Activated naive CD4-positive, alpha-beta T cell treated with Interleukin-2 at 50 U/mL for 16 hours (primary cell): ENCODE results near the gene CDK10.
"Not testable (repeated sequence)": the region's sequence is repeated elsewhere in the genome, so short reads cannot be mapped to it uniquely, and the experiment has no call there.

Source experiments
- DNase-seq: peaks from one replicate; pipeline ENCODE4 v3.0.0-alpha.2; 2020

Gene CDK10, protein sequence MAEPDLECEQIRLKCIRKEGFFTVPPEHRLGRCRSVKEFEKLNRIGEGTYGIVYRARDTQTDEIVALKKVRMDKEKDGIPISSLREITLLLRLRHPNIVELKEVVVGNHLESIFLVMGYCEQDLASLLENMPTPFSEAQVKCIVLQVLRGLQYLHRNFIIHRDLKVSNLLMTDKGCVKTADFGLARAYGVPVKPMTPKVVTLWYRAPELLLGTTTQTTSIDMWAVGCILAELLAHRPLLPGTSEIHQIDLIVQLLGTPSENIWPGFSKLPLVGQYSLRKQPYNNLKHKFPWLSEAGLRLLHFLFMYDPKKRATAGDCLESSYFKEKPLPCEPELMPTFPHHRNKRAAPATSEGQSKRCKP

GRCh38 chr16:89686520-89687091 is at the start of gene CDK10:
Gene CDK10 (plus strand): TSS chr16:89686689. CDS start chr16:89686711, 22 bp downstream.
- peak; percentile 92 for DNase-seq

- DNase-seq, result no peak
Measured at GRCh38 chr16:89637379-89637778, 49.1 kb upstream of the CDK10 start.

DNA sequence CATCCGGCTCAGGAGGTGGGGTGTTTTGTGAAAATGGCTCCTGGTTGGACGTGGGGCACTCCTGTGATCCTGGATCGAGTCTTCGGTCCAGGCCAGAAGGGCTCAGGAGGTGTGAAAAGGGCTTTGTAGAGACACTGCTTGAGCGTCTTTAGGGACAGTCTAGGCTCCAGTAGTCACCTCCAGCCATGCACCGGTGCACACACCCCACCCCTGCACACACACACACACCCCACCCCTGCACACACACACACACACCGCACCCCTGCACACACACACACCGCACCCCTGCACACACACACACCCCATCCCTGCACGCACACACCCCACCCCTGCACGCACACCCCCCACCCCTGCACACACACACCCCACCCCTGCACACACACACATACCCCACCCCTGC is 48.0 kb upstream of the CDK10 start:
- no peak for DNase-seq

DNA sequence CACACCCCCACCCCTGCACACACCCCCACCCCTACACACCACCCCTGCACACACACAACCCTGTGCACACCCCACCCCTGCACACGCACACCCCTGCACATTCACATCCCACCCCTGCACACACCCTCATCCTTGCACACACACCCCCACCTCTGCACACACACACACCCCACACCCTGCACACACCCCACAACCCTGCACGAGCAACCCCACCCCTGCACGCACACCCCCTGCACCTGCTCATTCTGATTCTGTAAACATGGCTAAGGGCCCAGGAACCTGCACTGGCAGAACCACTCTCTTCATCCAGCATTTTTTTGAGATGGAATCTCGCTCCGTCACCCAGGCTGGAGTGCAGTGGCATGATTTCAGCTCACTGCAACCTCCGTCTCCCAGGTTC is 47.1 kb upstream of the CDK10 start:
- DNase-seq, result no peak

GRCh38 chr16:89641458-89642119 is 44.9 kb upstream of the CDK10 start:
- no peak for DNase-seq

GRCh38 chr16:89642574-89642973 is 43.9 kb upstream of the CDK10 start:
- DNase-seq, result no peak

- no peak for DNase-seq
Measured at GRCh38 chr16:89643769-89644300, 42.7 kb upstream of the CDK10 start.

DNA sequence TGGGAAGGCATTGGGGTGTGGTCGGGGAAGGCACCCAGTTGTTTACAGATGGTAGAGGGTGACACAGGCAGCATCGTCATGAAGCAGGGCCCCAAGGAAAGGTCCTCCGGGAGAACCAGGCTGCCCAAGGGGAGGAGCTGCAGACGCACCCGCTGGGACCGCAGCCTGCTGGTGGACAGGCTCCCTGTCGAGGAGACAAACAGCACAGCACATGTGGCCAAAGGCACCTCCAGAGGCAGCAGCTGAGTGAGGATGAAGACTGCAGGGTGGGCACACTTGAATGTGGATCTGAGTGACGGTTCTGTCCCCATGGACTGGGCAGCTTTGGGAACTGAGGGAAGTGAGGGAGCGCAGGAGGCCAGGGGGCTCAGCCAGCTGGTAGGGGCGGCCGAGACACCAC is 41.4 kb upstream of the CDK10 start:
- DNase-seq, result no peak

DNA sequence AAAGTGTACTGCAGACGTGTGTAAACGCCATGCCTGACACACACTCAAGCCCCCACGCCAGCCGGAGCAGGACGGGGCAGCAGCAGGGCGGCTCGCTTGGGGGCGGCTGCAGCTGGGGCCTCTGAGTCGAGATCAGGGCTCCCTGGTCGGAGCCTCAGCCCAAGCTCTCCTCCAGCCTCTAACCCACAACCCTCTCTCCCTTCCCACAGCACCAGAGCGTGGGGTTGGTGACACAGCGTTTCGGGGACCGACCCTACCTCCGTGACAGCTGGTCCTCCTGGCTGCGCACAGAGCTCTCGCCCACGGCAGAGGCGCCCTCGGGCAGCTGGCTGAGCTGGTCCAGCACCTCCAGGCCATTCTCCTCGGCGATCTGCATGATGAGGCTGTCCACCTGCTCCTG is 40.2 kb upstream of the CDK10 start:
- no peak for DNase-seq

DNA sequence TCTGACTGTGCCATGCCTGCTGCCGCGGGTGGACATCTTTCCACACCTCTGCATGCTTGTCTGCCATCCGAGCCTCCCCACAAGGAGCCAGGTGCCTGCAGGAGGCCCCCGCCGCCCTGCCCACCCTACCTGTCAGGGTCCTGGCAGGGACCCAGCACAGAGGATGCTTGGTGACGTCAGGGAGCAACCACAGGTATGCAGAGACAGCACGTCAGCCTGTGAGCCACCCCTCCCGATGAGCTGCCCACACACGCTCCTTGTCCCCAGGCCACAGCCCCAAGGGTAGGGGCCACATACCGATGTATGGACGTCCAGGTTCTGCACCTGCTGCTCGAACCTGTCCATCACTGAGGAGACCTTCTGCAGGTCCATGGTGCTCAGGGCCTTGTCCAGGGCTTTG is 39.6 kb upstream of the CDK10 start:
- no peak for DNase-seq

GRCh38 chr16:89651584-89651983 is 34.9 kb upstream of the CDK10 start:
- no peak for DNase-seq

DNA sequence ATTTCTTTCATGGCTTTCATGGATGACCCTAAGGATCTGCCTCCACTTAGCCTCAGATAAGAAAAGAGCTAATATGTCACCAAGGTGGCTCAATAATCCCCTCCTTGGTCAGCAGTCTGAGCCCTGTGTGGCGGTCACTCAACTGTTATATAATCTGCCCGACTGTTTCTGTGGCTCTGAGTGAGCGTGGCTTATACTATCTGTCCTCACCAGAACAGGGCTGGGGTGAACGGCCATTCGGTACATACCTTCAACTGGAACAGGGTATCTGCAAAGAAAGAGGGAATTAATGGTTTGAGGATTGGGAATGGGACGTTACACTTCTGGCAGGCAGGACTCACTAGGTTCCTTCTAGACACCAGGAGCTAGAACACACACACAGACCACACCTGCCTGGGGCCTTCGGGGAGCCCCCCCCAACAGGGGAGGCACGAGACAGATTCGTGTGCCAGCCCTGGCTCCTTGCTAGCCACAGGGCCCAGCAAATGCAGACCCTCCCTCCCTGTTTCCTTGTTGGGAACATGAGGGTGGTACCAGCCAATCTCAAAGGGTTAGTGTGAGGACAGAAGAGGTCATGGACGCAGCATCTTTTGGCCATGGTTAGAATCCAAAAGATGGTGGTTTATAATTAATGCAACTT is 32.7 kb upstream of the CDK10 start:
- DNase-seq, result no peak

DNA sequence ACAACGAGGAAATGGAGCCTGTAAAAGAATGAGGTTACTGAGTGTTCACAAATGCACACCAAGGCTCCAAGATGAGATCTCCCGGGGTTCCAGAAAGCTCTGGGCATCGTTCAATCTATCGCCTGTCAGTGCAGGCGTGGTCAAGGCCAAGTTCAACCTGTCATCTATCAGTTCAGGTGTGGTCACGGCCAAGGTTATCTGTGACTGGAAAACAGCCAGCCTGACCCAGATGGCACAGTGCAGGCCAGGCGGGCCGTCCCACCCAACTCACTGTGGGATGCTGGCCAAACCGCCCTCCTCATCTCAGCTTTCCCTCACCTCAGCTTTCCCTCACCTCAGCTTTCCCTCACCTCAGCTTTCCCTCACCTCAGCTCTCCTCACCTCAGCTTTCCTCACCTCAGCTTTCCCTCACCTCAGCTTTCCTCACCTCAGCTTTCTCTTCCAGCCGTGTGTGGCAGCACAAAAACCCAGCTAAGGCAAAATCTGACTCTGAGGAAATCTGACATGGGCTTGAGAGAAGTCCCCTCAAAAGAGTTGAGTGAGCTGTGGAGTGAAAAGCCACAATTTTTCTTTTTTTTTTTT is 31.3 kb upstream of the CDK10 start:
- DNase-seq, result no peak

GRCh38 chr16:89656435-89657121 is 29.9 kb upstream of the CDK10 start:
- DNase-seq, result no peak

DNA sequence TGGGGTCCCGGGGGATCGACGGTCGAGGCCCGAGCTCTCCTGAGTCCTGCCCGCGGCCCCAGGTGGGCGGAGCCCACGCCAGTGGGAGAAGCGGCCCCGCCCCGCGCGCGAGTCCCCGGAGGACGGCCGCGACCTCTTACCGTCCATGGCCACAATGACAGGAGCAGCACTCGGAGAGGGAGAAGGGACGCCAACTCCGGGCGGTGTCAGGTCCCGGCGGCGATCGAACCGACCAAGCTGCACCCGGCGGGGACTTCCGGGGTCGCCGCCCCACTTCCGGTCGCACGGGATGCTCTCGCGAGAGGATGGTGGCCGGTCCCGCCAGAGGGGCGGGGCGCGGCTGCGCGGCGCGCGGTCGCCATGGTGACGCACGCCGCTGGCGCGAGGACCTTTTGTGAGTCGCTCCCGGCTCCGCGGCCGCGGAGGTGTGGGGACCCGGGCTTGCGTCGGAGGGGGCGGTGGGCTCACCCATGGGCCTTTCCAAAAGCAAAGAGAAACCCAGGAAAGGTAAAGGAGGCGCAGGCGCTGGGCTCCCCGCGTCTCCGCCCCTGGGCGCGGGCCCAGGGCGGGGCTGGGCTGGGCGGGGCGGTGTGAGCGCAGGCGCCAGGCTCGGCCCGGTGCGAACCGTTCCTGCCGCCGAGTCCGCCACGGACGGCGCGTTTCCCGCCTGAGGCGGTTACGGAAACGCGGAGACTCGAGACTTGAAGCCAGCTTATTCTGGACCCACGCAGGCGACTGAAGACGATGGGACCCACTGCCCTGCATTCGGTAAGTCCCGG is 28.9 kb upstream of the CDK10 start, which contains the start of the genes CHMP1A and SPATA33:
TSS of gene CHMP1A (minus strand) at position 267 of the 779 bp plus-strand sequence. CDS start at position 147, 120 bp downstream.
TSS of gene SPATA33 (plus strand) at position 395 of the 779 bp plus-strand sequence. CDS start at position 471, 76 bp downstream.
- DNase-seq, result peak; percentile 93

GRCh38 chr16:89658221-89658879 is 28.1 kb upstream of the CDK10 start:
- DNase-seq, result peak; percentile 10

- DNase-seq, result no peak
Measured at GRCh38 chr16:89660146-89660545, 26.3 kb upstream of the CDK10 start.

GRCh38 chr16:89661215-89661614 is 25.3 kb upstream of the CDK10 start:
- DNase-seq, result no peak

DNA sequence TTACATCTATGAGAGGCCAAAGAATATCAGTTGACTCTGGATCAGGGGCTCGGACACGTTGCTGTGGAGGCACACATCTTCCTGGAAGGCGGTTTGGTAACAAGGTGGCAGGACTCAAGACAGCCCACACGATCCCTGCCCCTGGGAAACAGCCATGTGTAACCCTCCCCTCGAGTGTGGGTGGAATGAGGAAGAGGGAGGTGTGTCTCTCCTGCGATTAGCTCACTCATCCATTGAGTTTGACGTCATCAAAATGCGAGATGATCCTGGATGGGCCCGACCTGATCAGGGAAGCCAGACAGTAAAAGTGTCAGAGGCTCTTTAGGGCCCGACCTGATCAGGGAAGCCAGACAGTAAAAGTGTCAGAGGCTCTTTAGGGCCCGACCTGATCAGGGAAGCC is 22.3 kb upstream of the CDK10 start:
- DNase-seq, result not testable (repeated sequence)

DNA sequence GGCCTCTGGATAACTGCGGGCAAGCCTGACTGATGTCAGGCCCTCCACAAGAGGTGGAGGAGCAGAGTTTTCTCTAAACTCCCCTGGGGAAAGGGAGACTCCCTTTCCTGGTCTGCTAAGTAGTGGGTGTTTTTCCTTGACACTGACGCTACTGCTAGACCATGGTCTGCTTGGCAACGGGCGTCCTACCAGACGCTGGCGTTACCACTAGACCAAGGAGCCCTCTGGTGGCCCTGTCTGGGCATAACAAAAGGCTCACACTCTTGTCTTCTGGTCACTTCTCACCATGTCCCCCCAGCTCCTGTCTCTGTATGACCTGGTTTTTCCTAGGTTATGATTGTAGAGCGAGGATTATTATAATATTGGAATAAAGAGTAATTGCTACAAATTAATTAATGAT is 19.5 kb upstream of the CDK10 start:
- DNase-seq, result not testable (repeated sequence)

DNA sequence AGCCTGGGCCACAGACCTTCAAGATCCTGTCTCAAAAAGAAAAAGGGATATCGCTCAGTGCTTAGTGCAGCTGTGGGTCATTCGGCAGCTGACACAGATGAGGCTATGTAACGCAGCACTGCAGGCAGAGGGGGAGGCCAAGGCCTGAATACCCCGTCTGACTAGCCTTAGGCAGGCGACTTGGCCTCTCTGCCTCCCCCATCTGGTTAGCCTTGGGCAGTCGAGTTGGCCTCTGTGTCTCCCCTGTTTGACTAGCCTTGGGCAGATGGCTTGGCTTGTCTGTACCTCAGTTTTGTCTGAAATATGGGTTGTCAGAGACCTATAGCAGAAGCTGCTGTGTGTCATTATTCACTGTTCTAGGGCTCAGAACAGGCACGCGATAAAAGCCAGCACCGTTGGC is 18.9 kb upstream of the CDK10 start:
- DNase-seq, result no peak
